Measurements from ENCODE around the gene MRPL40. TPM values are rescaled to one million over a fixed set of nuclear protein-coding genes. Genes with fewer than 3 reads are reported as not detected.

MRPL40 gene
- total and polyA plus RNA-seq, 2 experiments from 2014 or later = 15.5 to 53.5 TPM

- ATAC-seq (no peak), DNase-seq (ENCODE audit: low spot score) (no peak)
- peaks cover 3% of the 10 kb centered on the region for H3K27me3 Mint-ChIP-seq (ENCODE audit: insufficient read depth, low read depth, poor library complexity)
- H3K4me2 ChIP-seq = no peak overlapping the region
- H3K4me3 Mint-ChIP-seq = no peak overlapping the region
- H3K27me3 ChIP-seq (ENCODE audit: insufficient read depth) = no peaks in the 10 kb centered on the region
- no peak overlapping the region for H3K4me3 ChIP-seq
- H3F3A ChIP-seq (replicated peaks; ENCODE audit: low read depth) = no peaks in the 10 kb centered on the region
- no peaks in the 10 kb centered on the region for H3K9me2 ChIP-seq (ENCODE audit: insufficient read depth)
- peaks cover 60% of the 10 kb centered on the region for H3K79me2 ChIP-seq (replicated peaks; ENCODE audit: insufficient read depth)
- TF ChIP-seq ZNF114 (CRISPR knock-in tag; IDR thresholded peaks at IDR 0.05) (no peak), EZH2 (IDR thresholded peaks at IDR 0.05; ENCODE audit: low read depth, unreplicated experiment) (no peak), POLR2AphosphoS5 (IDR thresholded peaks at IDR 0.05; ENCODE audit: low read depth) (no peak), NANOG (IDR thresholded peaks at IDR 0.05; ENCODE audit: borderline replicate concordance) (no peak), STAT1 (IDR thresholded peaks at IDR 0.05; ENCODE audit: unreplicated experiment) (no peak), JUNB (IDR thresholded peaks at IDR 0.05; ENCODE audit: unreplicated experiment) (no peak), EZH2phosphoT487 (IDR thresholded peaks at IDR 0.05; ENCODE audit: unreplicated experiment) (no peak), ZNF462 (CRISPR knock-in tag; IDR thresholded peaks at IDR 0.05) (no peak), CREB1 (CRISPR knock-in tag; IDR thresholded peaks at IDR 0.05; ENCODE audit: low read depth) (no peak), ETS1 (IDR thresholded peaks at IDR 0.05) (no peak), REST (IDR thresholded peaks at IDR 0.05; ENCODE audit: unreplicated experiment) (no peak), ZNF331 (CRISPR knock-in tag; IDR thresholded peaks at IDR 0.05; ENCODE audit: low read depth) (no peak), CTCF (conservative IDR thresholded peaks at IDR 0.05; ENCODE audit: low read depth in 2 of 2) (no peak)
- H3K9me3 Mint-ChIP-seq = no peaks in the 10 kb centered on the region
- H3K36me3 ChIP-seq (ENCODE audit: insufficient read depth) = peaks cover 14% of the 10 kb centered on the region; the same call in 1 of the 2 replicates
- peaks cover 39% of the 10 kb centered on the region for H4K20me1 ChIP-seq (replicated peaks; ENCODE audit: insufficient read depth)
- H3K27ac ChIP-seq (ENCODE audit: low read depth) = no peak overlapping the region
- H2AFZ ChIP-seq = no peak overlapping the region
- H3K27ac Mint-ChIP-seq = no peak overlapping the region
- H3K4me1 ChIP-seq (ENCODE audit: insufficient read depth) = peaks cover 13% of the 10 kb centered on the region
- peaks cover 17% of the 10 kb centered on the region for H3K4me1 Mint-ChIP-seq
- peaks cover 33% of the 10 kb centered on the region for H3K36me3 Mint-ChIP-seq (ENCODE audit: low read depth)
These were observed 43.7 kb downstream of the MRPL40 start for GRCh38 chr22:19476023-19476422.

Data from GM23338 (cell line).